HL-60/S4 treated with phorbol 12-myristate 13-acetate at 8.2 ng/mL for 4 days and 3 days (cell line): Measurements from ENCODE around the gene ADAM10.

Experiments
- in situ Hi-C: fragments of 300-500 bp; cut with MboI; formaldehyde crosslinking; loops from 2 replicates; pipeline ENCODE4 v1.15.0; 2022; ENCODE audit warnings: low sequenced_read_pairs

ADAM10 gene

DNA sequence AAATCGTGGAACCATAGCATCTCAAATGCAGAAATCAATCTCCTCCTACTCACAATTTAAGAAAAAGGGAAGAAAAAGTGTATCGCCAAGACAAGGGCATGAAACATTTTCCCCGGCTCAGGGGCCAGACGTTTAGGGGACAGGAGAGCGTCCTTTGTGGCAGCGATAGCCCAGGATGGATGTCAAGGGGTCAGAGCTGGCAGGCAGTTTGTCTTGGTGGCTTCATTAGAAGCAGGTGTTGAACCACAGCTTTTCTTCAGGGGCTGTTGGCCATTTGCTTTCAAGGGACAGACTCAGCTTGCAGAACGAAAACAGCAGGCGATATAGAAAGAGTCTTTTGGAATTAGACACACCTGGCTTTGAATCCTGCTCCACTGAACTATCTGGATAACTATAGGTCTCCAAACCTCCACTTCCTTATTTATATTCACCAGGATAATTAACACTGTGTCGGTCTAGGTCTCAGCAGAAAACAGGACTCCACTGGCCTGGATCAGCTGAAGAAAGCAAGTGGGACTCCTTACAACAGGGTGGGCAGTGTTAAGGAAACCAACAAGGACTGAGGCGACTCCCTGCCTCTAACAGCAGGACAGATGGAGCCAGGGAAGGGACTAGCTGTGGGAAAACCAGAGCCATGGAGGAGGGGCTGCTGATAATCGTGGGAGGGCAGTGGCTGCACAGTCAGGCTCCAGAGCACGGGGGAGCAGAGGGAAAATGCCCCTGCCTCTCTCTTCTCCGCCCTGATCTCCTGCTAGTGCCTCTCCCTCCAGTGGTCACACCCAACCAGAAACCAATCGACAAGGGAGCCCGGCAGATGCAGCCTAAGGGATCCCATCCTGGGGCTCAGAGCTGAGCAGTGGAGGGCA is 194.1 kb downstream of the ADAM10 start:
- in situ Hi-C loops = no loop called here

DNA sequence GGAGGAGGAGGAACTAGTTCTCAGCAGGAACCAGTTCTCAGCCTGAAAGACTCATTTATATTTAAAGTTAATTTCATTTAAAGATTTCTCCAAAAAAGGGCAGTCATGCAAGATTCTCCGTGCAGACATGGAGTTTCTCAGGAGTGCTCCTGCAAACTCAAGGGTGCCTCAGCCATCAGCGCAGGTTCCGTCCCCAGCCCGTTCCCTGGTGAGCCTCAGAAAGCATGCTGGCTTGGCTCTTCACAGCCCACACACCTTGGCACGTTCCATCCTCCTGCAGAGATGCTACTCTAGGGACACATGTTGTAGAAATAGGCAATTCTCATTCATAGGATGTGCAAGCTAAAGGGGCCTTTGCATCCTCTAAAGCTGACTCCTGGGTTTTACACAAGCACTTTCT is 194.7 kb downstream of the ADAM10 start:
- in situ Hi-C loops = no loop called here

DNA sequence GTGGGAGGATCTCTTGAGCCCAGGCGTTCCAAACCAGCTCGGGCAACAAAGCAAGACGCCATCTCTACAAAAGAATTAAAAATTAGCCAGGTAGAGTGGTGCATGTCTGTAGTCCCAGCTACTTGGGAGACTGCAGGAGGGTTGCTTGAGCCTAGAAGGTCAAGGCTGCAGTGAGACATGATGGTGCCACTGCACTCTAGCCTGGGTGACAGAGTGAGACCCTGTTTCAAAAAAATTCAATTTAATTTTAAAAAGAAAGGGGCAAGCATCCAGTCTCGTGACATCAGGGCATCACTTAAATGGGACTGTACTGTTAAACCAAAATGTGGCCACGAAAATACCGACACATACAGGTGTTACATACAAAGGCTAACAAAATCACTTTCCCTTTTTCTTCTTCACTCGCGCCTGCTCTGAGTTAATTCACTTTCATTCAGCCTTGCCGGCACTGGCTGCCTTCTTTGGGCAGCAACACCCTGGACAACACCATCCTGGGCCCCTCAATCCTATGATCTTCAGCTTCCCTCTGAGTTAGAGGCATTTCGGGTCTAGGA is 196.1 kb downstream of the ADAM10 start:
- in situ Hi-C loops = no loop called here

DNA sequence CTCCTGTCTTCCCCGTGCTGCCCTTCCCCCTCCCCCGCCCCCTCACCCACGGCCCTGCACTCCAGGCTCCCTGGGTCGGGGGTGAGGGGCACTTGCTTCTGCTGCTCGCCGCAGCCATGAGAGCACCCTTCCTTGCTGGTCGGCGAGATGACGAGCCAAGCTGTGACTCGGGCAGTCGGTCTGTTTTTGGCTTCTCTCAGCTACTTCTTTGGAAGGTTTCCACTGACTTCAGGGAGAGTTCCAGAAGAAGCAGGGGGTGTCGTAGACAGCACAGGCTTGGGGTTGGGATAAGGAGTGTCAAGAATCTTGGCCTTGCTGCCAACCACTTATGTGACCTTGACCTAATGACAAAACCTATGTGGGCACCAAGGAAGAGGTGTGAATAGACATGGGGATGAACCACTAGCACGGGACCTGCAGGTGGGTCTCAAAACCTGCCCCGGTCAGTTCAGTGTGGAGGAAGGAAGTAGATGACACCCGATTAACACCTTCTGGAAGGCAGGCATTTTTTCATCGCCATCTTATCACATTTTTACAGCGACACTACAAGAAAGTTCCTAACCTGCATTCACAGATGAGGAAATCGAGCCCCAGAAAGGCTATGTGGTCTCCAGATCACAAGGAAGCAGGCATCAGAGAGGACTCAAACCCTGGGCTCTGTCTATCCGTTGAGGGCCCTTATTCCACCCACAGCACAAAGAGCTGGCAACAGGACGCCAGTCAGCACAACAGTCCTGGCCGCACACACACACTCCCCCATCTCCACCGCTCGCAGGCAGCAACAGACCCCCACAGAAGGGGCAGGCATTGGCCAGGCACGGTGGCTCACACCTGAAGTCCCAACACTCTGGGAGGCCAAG is 196.8 kb downstream of the ADAM10 start:
- in situ Hi-C loops = no loop called here

DNA sequence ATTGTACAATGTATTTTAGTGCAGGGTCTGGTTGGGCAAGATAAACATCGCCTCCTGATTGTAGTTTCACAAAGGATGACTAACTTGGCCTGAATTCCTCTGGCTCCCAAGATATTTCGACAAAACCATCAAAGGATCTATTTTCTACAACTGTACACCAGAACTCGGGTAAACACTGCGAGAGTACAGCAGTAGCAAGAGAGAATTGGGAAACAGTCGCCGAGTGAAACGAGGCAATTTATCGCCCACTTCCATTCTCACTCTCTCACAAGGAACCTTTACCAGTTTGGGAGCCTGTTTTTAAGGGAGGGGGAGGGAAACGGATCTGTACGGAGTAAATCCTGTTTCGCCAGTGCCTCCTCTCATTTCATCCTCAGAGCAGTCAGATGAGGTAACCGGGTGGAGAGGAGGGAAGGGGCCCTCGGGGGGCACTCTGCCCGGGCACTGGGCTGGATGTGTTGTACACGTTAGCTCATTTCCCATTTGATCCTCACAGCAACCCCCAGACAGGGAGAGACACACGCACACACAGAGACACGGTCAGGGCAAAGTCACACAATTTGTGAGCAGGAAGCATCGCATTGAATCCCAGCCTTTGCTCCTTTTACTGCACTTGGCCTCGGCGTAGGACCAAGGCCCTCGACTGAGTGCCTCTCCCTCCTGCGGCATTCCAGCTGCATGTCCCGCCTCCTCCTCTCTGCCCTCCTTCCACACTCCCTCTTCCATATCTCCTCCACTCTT is 197.6 kb downstream of the ADAM10 start:
- in situ Hi-C loops = no loop called here

DNA sequence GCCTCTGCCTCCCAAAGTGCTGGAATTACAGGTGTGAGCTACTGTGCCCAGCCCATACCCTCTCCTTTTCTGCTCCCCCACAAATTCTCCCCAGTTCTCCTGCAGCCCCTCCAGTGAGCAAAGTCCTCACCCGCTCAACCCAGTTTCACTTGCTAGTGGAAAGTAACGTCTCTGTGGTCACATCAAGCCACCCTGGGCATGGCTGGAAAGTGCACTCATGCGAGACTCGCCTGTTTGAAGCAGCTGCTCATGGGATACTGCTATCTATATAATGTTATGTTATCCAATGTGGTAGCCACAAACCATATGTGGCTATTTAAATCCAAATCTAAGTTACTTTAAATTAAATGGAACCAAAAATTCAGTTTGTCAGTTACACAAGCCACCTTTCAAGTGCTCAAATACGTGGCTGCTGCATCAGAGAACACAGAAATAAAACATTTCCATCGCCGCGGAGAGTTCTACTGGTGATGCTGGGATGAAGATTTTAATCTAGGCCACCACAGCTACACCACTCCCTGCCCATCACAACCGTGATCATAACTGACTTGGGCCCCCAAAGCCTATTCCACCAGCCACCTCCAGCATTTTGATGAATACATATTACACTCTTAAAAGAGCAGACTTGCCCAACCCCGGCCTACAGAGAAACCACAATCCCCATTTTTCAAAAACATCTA is 198.3 kb downstream of the ADAM10 start:
- in situ Hi-C loops = no loop called here

DNA sequence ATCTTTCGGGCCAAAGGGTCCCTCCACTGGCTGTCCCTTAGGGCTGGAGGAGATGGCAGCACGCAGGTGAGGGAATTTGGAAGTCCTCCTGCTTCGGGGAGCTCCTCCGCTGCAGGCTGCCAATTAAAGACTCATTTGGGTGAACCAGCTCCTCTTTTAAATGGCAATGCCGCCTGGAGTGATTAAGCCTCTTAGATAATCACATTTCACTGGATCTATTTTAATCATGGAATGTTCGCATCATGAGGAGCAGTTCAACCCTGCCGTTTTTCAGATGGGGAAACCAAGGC is 199.8 kb downstream of the ADAM10 start:
- in situ Hi-C loops = no loop called here

DNA sequence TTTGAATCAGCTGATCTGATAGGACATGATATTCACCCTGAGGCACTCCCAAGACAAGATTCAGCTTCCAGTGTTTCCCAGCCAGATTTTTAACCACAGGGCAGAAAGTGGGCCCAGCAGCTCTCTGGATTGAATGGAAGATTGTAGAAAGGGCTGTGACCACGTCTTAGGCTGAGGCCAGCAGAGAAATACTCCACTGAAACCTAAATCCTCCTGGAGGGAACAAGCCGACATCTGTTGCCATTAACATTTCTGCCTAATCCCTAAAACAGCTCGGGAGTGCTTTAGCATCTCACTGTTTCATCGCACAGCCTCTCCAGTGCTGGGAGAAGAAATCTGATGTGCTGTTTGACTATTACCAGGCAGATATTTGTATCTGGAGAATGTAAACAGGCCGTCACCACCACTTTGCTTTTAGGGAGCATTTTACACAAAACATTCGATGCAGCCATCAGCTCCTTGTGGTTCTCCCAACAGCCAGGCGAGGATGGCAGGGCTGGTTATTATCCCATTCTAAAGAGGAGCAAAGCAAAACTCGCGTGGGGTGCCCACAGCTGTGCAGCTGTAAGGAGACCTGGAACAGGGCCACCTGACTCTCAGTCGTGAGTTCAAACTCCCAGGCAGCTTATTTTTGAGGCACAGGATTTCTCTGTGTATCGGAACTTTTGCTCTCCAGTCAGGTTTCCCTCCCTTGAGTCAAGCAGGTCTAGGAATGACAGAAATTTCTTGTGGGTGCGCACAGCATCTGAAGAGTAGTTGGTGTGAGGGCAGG is 200.3 kb downstream of the ADAM10 start:
- in situ Hi-C loops = no loop called here

DNA sequence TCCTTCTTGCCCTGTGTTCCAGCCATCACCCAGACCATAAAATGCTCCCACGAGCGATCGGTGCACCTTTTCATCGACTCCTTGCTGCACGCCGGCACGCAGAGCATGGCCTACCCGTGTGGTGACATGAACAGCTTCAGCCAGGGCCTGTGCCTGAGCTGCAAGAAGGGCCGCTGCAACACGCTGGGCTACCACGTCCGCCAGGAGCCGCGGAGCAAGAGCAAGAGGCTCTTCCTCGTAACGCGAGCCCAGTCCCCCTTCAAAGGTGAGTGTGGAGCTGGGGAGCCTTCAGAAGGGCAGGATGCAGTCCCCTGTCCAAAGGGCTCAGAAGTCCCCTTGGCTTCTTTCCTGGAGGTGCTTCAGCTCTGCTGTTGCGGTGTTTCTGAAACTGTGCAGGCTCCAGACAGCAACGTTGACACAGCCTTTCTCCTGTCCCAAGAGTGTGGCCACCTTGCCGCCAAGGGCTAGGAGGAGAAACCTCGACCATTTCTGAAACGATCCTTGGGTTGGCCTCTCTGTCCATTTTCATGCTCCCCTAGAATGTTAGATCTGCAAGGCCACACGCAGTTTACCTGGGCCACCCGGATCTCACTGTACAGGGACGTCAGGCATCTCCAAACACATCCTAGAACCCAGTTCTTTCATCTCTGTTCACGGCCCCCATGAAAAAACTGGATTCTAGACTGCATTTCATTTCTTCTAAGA is 201.0 kb downstream of the ADAM10 start:
- in situ Hi-C loops = no loop called here

DNA sequence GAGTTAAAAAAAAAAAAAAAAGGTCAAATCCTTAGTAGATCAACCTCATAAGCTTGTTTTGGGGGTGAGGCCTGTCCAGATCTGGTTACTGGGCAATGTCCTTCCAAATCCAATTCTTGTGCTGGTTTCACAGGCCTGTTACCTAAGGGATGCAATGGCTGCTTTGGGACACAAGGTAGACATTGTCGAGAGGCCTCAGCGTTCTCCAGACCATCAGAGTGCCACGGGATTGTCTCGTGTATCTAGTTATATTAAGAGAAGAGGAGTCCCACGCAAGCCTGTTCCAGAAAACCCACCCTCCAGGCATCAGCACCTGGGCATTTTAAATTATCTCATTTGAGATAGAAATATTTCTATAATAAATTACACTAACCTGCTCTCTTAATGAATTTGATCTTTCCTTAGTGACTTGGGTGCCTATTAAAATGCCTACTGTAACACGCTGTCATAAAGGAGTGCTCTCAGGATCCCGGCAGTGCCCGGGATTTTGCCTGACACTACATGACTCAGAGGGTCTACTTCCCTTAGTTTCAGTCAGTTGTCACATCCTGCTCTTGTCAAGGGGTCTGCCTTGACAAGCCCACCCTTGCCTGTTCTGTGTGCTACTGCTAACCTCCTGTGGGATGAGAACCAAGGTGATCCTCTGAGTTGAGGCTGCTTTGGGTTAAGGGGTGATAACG is 201.7 kb downstream of the ADAM10 start:
- in situ Hi-C loops = no loop called here

DNA sequence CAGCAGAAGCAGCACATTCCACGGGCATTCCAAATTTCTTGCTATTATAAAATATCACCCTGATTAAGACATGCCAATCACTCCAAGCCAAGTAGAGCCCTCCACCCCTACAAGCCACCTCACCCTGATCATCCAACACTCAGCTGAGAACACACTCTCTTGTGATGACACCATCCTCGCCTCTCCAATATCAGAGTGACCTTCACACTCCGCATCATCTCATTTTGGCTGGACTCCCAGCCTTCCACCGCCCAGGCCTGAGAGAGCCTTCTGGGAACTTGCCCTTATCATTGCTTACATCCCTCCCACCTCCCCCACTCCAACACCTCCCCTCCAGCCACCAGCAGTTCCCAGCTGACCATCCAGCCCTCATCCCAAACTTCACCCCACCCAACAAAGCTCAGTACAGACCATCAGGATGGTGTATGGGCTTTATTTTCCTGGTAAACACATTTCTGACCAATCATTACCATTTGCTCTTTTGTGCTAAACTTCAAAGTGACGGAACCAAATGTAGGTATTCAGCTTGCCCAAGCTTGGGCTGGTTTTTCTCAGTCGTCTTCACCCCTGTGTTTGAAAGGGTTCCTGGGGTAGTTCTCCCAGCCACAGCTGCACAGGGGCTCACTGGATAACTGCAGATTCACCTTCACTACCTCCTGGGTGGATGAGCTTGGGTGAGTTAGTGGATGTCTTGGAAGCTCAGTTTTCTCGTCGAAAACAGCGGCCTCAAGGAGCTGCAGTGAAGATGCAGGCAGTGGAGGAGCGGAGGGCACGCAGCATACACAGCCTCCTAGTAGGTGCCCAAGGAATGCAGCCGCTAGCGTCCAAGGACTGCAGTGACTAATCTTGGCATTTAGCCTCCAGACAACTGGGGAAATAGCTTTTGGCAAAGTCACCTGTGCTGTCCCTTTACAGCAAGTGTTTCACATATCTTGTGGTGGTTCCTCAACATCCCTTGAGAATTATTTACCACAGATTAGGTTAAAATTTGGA is 202.6 kb downstream of the ADAM10 start:
- in situ Hi-C loops = no loop called here

DNA sequence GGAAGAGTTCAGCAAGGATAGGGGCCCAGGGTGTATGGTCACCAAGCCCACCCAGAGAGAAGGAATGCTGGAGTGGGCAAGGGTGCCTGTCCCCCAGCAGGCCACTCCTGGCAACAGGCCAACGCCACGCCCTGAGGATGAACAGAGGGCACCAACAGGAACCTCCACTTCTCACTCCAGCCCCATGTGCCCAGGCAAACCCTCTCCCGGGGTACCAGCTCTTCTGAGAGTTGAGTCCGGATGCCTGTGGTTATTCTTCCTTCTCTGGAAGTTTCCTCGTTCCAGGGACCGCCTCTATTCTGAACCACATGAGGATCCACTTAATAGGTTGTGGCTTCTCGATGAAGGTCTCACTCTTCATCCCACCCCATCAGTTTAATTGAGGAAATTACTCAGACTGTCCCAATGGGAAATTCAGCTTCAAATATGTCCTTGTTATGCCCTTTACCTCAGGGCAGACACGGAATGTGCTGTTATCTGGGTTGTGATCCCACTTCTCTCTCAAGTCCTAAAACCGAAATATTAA is 203.4 kb downstream of the ADAM10 start:
- in situ Hi-C loops = no loop called here

DNA sequence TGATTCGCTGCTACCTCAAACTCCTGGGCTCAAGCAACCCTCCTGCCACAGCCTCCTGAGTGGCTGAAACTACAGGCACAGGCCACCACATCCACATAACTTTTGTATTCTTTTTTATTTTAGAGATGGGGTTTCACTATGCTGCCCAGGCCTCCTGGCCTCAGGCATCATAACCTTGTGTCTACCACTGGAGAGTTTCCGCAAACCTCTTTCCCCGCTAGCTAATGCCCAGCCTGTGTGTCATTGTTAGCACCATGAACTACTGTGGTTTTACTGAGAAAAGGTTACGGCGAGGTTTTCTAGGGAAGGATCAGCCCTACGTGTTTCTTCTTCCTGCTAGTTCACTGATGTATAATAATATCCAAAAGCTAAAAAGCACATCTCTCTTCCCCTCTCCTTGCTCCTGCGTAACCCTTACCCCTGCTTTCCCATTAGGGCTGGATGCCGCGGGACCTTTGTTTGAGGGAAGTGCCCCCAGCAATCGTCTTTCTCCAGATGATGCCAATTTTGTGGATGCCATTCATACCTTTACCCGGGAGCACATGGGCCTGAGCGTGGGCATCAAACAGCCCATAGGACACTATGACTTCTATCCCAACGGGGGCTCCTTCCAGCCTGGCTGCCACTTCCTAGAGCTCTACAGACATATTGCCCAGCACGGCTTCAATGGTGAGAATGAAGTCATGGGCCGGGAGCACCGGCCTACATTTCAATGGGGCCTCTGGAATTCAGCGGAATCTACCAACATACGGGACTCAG is 204.0 kb downstream of the ADAM10 start:
- in situ Hi-C loops = no loop called here

DNA sequence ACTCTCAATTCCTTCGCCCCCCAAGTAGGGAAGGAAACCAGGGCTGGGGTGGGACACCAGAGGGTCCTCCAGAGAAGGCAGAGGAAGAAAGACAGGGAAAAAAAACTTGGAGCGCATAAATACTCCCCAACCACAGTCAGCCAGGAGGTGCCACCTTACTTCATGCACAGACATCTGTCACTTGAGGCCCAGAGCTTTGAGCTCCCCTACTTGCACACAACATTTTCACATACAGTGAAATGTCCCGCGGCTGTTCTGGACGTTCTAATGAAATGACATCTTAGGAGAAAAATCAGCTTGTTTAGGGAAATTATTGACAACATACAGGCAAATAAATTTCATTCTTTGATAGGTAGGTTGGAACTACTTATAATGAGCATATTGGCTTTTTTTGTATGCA is 204.8 kb downstream of the ADAM10 start:
- in situ Hi-C loops = no loop called here

DNA sequence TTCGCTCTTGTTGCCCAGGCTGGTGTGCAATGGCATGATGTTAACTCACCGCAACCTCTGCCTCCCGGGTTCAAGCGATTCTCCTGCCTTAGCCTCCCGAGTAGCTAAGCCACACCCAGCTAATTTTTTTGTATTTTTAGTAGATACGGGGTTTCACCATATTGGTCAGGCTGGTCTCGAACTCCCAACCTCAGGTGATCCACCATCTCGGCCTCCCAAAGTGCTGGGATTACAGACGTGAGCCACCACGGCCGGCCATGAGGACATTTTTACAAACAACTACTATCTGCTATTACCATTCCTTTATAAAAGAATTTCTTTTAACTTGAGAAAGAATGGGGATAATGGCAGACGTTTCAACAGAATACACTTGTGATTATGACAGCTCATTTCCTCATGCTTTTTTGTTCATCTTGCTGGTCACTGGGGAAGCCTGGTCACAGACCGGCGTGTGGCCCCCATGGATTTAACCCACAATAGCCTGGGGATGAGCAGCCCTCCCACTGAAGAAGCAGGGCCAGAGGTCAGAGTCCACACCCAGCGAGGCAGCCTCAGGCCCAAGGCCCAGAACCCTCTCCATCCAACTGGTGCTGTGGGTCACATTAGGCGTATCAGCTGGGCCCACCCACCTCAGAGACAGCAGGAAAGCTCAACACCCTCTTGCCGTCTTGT is 205.7 kb downstream of the ADAM10 start:
- in situ Hi-C loops = no loop called here
